ENCODE data around the gene FANCL. TPM values are rescaled to one million over a fixed set of nuclear protein-coding genes. Genes with fewer than 3 reads are reported as not detected.
"Not testable (repeated sequence)": the region's sequence is repeated elsewhere in the genome, so short reads cannot be mapped to it uniquely, and the experiment has no call there.

Gene FANCL
- total RNA-seq (10 to 100 TPM in 5 of 9 donors, 1 to 10 TPM in 4; 6.3 to 17.5 (median 10.1) TPM), polyA plus RNA-seq (1 to 10 TPM; 9.6 to 9.8 TPM)
- long read RNA-seq, donor 1, partial matches to known transcripts: 0 of 8 reads
- long read RNA-seq, donor 1, other reads (novel, unspliced or antisense): 3 of 8 reads
- long read RNA-seq, donor 2, transcript FANCL-201 (14 exons, 1,683 nt): major isoform, 15 of 21 reads
- long read RNA-seq, donor 2, partial matches to known transcripts: 1 of 21 reads
- long read RNA-seq, donor 2, other reads (novel, unspliced or antisense): 2 of 21 reads
- long read RNA-seq, donor 3, transcript FANCL-201 (14 exons, 1,683 nt): major isoform, 6 of 8 reads
- long read RNA-seq, donor 3, partial matches to known transcripts: 0 of 8 reads
- long read RNA-seq, donor 3, other reads (novel, unspliced or antisense): 1 of 8 reads

DNA sequence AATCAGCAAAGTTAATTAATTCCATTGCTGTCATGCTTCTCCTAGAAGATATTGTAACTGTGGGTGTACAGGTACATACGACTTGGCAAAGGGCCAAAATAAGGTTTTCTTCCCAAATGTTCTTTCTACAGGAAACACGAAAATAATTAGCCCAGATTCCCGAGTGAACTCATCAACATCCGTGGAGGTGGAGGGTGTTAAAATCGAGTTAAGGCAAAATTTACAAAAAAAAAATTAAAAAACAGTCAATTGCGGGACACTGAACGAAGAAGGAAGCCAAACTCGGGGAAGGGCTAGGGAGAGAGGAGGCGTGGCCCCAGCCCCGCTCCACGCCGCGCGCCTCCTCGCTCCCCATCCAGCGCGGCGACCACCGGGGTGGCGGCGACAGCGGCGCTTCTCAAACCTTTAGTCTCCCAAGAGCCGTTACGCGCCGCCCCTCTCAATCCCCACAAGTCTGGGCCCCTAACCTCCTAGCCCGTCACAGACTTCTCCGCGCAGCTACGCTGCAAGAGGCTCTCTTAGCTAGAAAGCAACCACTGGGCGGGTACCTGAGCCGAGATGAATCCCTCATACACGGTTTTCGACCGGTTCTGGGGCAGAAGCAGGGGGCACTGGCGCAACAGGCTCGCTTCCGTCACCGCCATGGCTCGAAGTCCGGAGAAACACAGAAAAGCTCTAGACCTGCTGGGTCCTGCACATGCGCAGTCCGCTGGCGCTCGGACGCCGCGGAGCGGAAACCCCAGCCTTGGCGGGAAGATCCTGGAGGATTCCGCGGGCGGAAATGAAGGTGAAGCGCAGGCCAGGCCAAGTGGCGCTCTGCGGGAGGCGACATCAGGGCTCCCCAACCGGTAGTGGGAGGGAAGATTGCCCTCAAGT lies at the start of gene FANCL:
TSS of gene FANCL (minus strand) at position 656 of the 876 bp plus-strand sequence. CDS start at position 644, 12 bp downstream.
- Histone ChIP-seq H3K36me3 (no peaks in the 10 kb centered on the region), H3K4me1 (peaks cover 0 to 22% (median 9%) of the 10 kb centered on the region in 12 donors), H3K9me3 (peaks cover 0 to 5% (median 0%) of the 10 kb centered on the region in 12 donors), H3K27me3 (no peaks in the 10 kb centered on the region), H3K27ac (peak within 1 kb of the TSS; percentile 59 to 86 (median 81)), H3K4me3 (peak within 1 kb of the TSS; percentile 66 to 96 (median 88))
- WGBS, 4 donors: 0 to 1% (median 1%) methylated on average over 51 to 59 of the region's 59 CpGs
- peak; percentile 89 to 95 (median 93) for DNase-seq
- ATAC-seq: peak; percentile 95 to 99 (median 98)
- intact Hi-C loops (cut with DNase I): loop anchor here in 4 of 10 donors (5.0 to 10.0 kb wide), 4 partner anchors 186 to 336 kb away; partner anchors contain the start of gene VRK2 (in 2 of the 4)
- TF ChIP-seq, protein P1, sequence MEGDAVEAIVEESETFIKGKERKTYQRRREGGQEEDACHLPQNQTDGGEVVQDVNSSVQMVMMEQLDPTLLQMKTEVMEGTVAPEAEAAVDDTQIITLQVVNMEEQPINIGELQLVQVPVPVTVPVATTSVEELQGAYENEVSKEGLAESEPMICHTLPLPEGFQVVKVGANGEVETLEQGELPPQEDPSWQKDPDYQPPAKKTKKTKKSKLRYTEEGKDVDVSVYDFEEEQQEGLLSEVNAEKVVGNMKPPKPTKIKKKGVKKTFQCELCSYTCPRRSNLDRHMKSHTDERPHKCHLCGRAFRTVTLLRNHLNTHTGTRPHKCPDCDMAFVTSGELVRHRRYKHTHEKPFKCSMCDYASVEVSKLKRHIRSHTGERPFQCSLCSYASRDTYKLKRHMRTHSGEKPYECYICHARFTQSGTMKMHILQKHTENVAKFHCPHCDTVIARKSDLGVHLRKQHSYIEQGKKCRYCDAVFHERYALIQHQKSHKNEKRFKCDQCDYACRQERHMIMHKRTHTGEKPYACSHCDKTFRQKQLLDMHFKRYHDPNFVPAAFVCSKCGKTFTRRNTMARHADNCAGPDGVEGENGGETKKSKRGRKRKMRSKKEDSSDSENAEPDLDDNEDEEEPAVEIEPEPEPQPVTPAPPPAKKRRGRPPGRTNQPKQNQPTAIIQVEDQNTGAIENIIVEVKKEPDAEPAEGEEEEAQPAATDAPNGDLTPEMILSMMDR (IDR thresholded peaks at IDR 0.05): peak in 1 of 12 donors; percentile 6
- TF ChIP-seq POLR2A (IDR thresholded peaks at IDR 0.05): peak in 1 of 2 donors; percentile 59

DNA sequence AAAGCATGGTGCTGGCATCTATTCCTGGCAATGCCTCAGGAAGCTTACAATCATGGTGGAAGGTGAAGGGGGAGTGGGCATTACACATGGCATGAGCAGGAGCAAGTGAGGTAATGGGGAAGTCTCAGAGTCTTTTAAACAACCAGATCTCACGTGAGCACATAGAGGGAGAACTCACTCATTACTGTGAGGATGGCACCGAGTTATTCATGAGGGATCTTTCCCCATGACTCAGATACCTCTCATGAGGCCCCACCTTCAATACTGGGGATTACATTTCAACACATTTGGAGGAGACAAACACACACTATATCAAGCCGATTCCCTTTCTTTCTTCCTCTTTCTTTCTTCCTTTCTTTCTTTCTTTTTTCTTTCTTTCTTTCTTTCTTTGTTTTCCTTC lies 47.9 kb upstream of the FANCL start:
- DNase-seq: no peak
- TF ChIP-seq POLR2A (IDR thresholded peaks at IDR 0.05): no peak
- TF ChIP-seq, protein P1 (IDR thresholded peaks at IDR 0.05): no peak
- H3K9me3 ChIP-seq: no peaks in the 10 kb centered on the region
- intact Hi-C loops (cut with DNase I): no loop called here
- H3K4me1 ChIP-seq: no peaks in the 10 kb centered on the region
- H3K36me3 ChIP-seq: no peaks in the 10 kb centered on the region
- ATAC-seq: no peak
- H3K4me3 ChIP-seq: no peak overlapping the region
- H3K27ac ChIP-seq: no peak overlapping the region
- H3K27me3 ChIP-seq: peaks cover 0 to 4% (median 0%) of the 10 kb centered on the region in 9 donors
- WGBS, 4 donors: 79 to 83% (median 81%) methylated on average over 3 of the region's 3 CpGs

DNA sequence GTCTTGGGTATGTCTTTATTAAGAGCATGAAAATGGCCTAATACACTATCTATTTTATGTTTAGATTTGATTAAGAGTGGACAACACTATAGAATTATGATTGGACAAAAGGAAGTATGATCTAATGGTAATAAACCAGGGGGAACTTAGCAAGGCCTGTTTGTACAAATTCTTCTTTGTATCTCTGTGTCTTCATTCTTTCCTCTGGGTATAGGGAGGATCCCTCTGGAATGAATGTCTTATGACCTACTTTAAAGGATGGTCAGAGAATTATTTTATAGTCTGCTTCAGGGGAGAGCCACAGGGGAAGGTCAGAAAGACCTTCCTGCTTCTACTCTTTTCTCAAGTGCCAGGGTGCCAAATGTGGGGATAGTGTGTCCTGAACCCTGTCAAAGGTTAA lies 42.8 kb upstream of the FANCL start:
- Histone ChIP-seq H3K4me3 (no peak overlapping the region), H3K27me3 (no peaks in the 10 kb centered on the region), H3K36me3 (no peaks in the 10 kb centered on the region), H3K27ac (no peak overlapping the region), H3K9me3 (no peaks in the 10 kb centered on the region), H3K4me1 (no peaks in the 10 kb centered on the region)
- intact Hi-C loops (cut with DNase I): no loop called here
- TF ChIP-seq, protein P1 (IDR thresholded peaks at IDR 0.05): no peak
- no peak for TF ChIP-seq POLR2A (IDR thresholded peaks at IDR 0.05)
- DNase-seq (no peak), ATAC-seq (no peak)

DNA sequence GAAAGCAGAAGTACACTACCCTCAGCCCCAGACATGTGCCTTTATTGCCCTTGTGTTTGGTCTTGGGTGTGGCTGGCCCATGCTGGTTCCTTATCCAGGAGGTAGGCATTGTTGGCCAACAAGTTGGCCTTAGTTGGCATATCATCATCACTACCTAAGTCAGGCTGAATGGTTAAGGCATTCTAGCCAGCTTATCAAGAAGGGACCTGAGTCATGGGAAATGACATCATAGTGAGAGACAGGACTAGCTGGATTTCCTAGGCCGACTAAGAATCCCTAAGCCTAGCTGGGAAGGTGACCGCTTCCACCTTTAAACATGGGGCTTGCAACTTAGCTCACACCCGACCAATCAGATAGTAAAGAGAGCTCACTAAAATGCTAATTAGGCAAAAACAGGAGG lies 34.0 kb upstream of the FANCL start:
- H3K9me3 ChIP-seq; H3K27me3 ChIP-seq; H3K27ac ChIP-seq; H3K4me1 ChIP-seq; ATAC-seq; H3K36me3 ChIP-seq; H3K4me3 ChIP-seq; intact Hi-C loops (cut with DNase I); DNase-seq: not testable (repeated sequence)
- WGBS, 4 donors: 73 to 88% (median 78%) methylated on average over 3 of the region's 3 CpGs

Measured in heart left ventricle (tissue), 16 donors.